ENCODE data around the gene RYR3.
"Not testable (repeated sequence)": the region's sequence is repeated elsewhere in the genome, so short reads cannot be mapped to it uniquely, and the experiment has no call there.

RYR3 gene

GRCh38 chr15:33551860-33552259 is 241.1 kb downstream of the RYR3 start:
- DNase-seq (ENCODE audit: low spot score in 2 of 2) (no peak), ATAC-seq (replicated peaks; ENCODE audit: extremely low read depth, poor library complexity, severe bottlenecking) (no peak)
- Mint-ChIP-seq H3K4me1 (no peaks in the 10 kb centered on the region), H3K27me3 (no peaks in the 10 kb centered on the region), H3K36me3 (ENCODE audit: insufficient read depth) (no peaks in the 10 kb centered on the region), H3K27ac (ENCODE audit: low read depth) (no peak overlapping the region), H3K4me3 (no peak overlapping the region), H3K9me3 (peaks cover 6% of the 10 kb centered on the region)

- no peak for DNase-seq (ENCODE audit: low spot score in 2 of 2)
- no peak for ATAC-seq (replicated peaks; ENCODE audit: extremely low read depth, poor library complexity, severe bottlenecking)
- H3K36me3 Mint-ChIP-seq (ENCODE audit: insufficient read depth), result no peaks in the 10 kb centered on the region
- no peak overlapping the region for H3K27ac Mint-ChIP-seq (ENCODE audit: low read depth)
- H3K4me3 Mint-ChIP-seq, result no peak overlapping the region
- H3K4me1 Mint-ChIP-seq, result no peaks in the 10 kb centered on the region
- peaks cover 6% of the 10 kb centered on the region for H3K9me3 Mint-ChIP-seq
- H3K27me3 Mint-ChIP-seq, result no peaks in the 10 kb centered on the region
Measured at GRCh38 chr15:33553157-33553556, 242.4 kb downstream of the RYR3 start.

- peaks cover 1% of the 10 kb centered on the region for H3K36me3 Mint-ChIP-seq (ENCODE audit: insufficient read depth)
- peaks cover 14% of the 10 kb centered on the region for H3K9me3 Mint-ChIP-seq
- no peak for DNase-seq (ENCODE audit: low spot score in 2 of 2)
- H3K4me3 Mint-ChIP-seq, result no peak overlapping the region
- no peaks in the 10 kb centered on the region for H3K4me1 Mint-ChIP-seq
- H3K27me3 Mint-ChIP-seq, result peaks cover 11% of the 10 kb centered on the region
- ATAC-seq (replicated peaks; ENCODE audit: extremely low read depth, poor library complexity, severe bottlenecking), result no peak
- no peak overlapping the region for H3K27ac Mint-ChIP-seq (ENCODE audit: low read depth)
Measured at GRCh38 chr15:33559207-33559890, 248.6 kb downstream of the RYR3 start.

- ATAC-seq (replicated peaks; ENCODE audit: extremely low read depth, poor library complexity, severe bottlenecking) (no peak), DNase-seq (ENCODE audit: low spot score in 2 of 2) (no peak)
- peaks cover 18% of the 10 kb centered on the region for H3K9me3 Mint-ChIP-seq
- no peak overlapping the region for H3K4me3 Mint-ChIP-seq
- no peaks in the 10 kb centered on the region for H3K4me1 Mint-ChIP-seq
- no peak overlapping the region for H3K27ac Mint-ChIP-seq (ENCODE audit: low read depth)
- H3K36me3 Mint-ChIP-seq (ENCODE audit: insufficient read depth), result peaks cover 1% of the 10 kb centered on the region
- peaks cover 11% of the 10 kb centered on the region for H3K27me3 Mint-ChIP-seq
Measured at GRCh38 chr15:33561407-33561806, 250.6 kb downstream of the RYR3 start.

- ATAC-seq (replicated peaks; ENCODE audit: extremely low read depth, poor library complexity, severe bottlenecking), result no peak
Measured at GRCh38 chr15:33561967-33562366, 251.2 kb downstream of the RYR3 start.

GRCh38 chr15:33565094-33565493 is 254.3 kb downstream of the RYR3 start:
- H3K27ac Mint-ChIP-seq (ENCODE audit: low read depth), result no peak overlapping the region
- no peak for DNase-seq (ENCODE audit: low spot score in 2 of 2)
- H3K36me3 Mint-ChIP-seq (ENCODE audit: insufficient read depth), result peaks cover 1% of the 10 kb centered on the region
- no peaks in the 10 kb centered on the region for H3K27me3 Mint-ChIP-seq
- no peaks in the 10 kb centered on the region for H3K4me1 Mint-ChIP-seq
- no peak overlapping the region for H3K4me3 Mint-ChIP-seq
- ATAC-seq (replicated peaks; ENCODE audit: extremely low read depth, poor library complexity, severe bottlenecking), result no peak
- H3K9me3 Mint-ChIP-seq, result peaks cover 5% of the 10 kb centered on the region

More at GRCh38 chr15:33561967-33562366, 251.2 kb downstream of the RYR3 start:
- no peaks in the 10 kb centered on the region for H3K4me1 Mint-ChIP-seq
- peaks cover 12% of the 10 kb centered on the region for H3K9me3 Mint-ChIP-seq
- peaks cover 11% of the 10 kb centered on the region for H3K27me3 Mint-ChIP-seq
- no peak overlapping the region for H3K27ac Mint-ChIP-seq (ENCODE audit: low read depth)
- H3K36me3 Mint-ChIP-seq (ENCODE audit: insufficient read depth), result peaks cover 1% of the 10 kb centered on the region
- no peak for DNase-seq (ENCODE audit: low spot score in 2 of 2)
- H3K4me3 Mint-ChIP-seq, result no peak overlapping the region

- ATAC-seq (replicated peaks; ENCODE audit: extremely low read depth, poor library complexity, severe bottlenecking), result no peak
- no peak for DNase-seq (ENCODE audit: low spot score in 2 of 2)
- no peaks in the 10 kb centered on the region for H3K4me1 Mint-ChIP-seq
- H3K4me3 Mint-ChIP-seq, result no peak overlapping the region
- peaks cover 1% of the 10 kb centered on the region for H3K36me3 Mint-ChIP-seq (ENCODE audit: insufficient read depth)
- H3K27me3 Mint-ChIP-seq, result no peaks in the 10 kb centered on the region
- H3K27ac Mint-ChIP-seq (ENCODE audit: low read depth), result no peak overlapping the region
- H3K9me3 Mint-ChIP-seq, result peaks cover 5% of the 10 kb centered on the region
Measured at GRCh38 chr15:33567652-33568051, 256.9 kb downstream of the RYR3 start.

- H3K4me1 Mint-ChIP-seq, result no peaks in the 10 kb centered on the region
- no peaks in the 10 kb centered on the region for H3K36me3 Mint-ChIP-seq (ENCODE audit: insufficient read depth)
- peaks cover 5% of the 10 kb centered on the region for H3K9me3 Mint-ChIP-seq
- ATAC-seq (replicated peaks; ENCODE audit: extremely low read depth, poor library complexity, severe bottlenecking), result no peak
- H3K27ac Mint-ChIP-seq (ENCODE audit: low read depth), result no peak overlapping the region
- no peak for DNase-seq (ENCODE audit: low spot score in 2 of 2)
- no peak overlapping the region for H3K4me3 Mint-ChIP-seq
- H3K27me3 Mint-ChIP-seq, result no peaks in the 10 kb centered on the region
Measured at GRCh38 chr15:33569036-33569435, 258.3 kb downstream of the RYR3 start.

GRCh38 chr15:33577911-33578310 is 267.1 kb downstream of the RYR3 start:
- DNase-seq (ENCODE audit: low spot score in 2 of 2); H3K4me3 Mint-ChIP-seq; H3K27me3 Mint-ChIP-seq; H3K9me3 Mint-ChIP-seq; H3K36me3 Mint-ChIP-seq (ENCODE audit: insufficient read depth); H3K27ac Mint-ChIP-seq (ENCODE audit: low read depth); H3K4me1 Mint-ChIP-seq; ATAC-seq (replicated peaks; ENCODE audit: extremely low read depth, poor library complexity, severe bottlenecking): not testable (repeated sequence)

GRCh38 chr15:33580526-33580925 is 269.8 kb downstream of the RYR3 start:
- Mint-ChIP-seq H3K4me3 (no peak overlapping the region), H3K27me3 (no peaks in the 10 kb centered on the region), H3K27ac (ENCODE audit: low read depth) (no peak overlapping the region), H3K4me1 (no peaks in the 10 kb centered on the region), H3K36me3 (ENCODE audit: insufficient read depth) (no peaks in the 10 kb centered on the region), H3K9me3 (peaks cover 9% of the 10 kb centered on the region)
- no peak for DNase-seq (ENCODE audit: low spot score in 2 of 2)
- ATAC-seq (replicated peaks; ENCODE audit: extremely low read depth, poor library complexity, severe bottlenecking), result no peak

- H3K36me3 Mint-ChIP-seq (ENCODE audit: insufficient read depth), result no peaks in the 10 kb centered on the region
- no peaks in the 10 kb centered on the region for H3K4me1 Mint-ChIP-seq
- DNase-seq (ENCODE audit: low spot score in 2 of 2) (no peak), ATAC-seq (replicated peaks; ENCODE audit: extremely low read depth, poor library complexity, severe bottlenecking) (no peak)
- no peak overlapping the region for H3K4me3 Mint-ChIP-seq
- no peak overlapping the region for H3K27ac Mint-ChIP-seq (ENCODE audit: low read depth)
- no peaks in the 10 kb centered on the region for H3K27me3 Mint-ChIP-seq
- peaks cover 9% of the 10 kb centered on the region for H3K9me3 Mint-ChIP-seq
Measured at GRCh38 chr15:33581032-33581431, 270.3 kb downstream of the RYR3 start.

GRCh38 chr15:33584797-33585196 is 274.0 kb downstream of the RYR3 start:
- no peaks in the 10 kb centered on the region for H3K9me3 Mint-ChIP-seq
- H3K36me3 Mint-ChIP-seq (ENCODE audit: insufficient read depth), result no peaks in the 10 kb centered on the region
- no peak overlapping the region for H3K27ac Mint-ChIP-seq (ENCODE audit: low read depth)
- H3K4me3 Mint-ChIP-seq, result no peak overlapping the region
- ATAC-seq (replicated peaks; ENCODE audit: extremely low read depth, poor library complexity, severe bottlenecking) (no peak), DNase-seq (ENCODE audit: low spot score in 2 of 2) (no peak)
- H3K27me3 Mint-ChIP-seq, result no peaks in the 10 kb centered on the region
- H3K4me1 Mint-ChIP-seq, result no peaks in the 10 kb centered on the region

- no peaks in the 10 kb centered on the region for H3K9me3 Mint-ChIP-seq
- DNase-seq (ENCODE audit: low spot score in 2 of 2) (no peak), ATAC-seq (replicated peaks; ENCODE audit: extremely low read depth, poor library complexity, severe bottlenecking) (no peak)
- H3K36me3 Mint-ChIP-seq (ENCODE audit: insufficient read depth), result no peaks in the 10 kb centered on the region
- no peaks in the 10 kb centered on the region for H3K4me1 Mint-ChIP-seq
- H3K27me3 Mint-ChIP-seq, result peaks cover 11% of the 10 kb centered on the region
- no peak overlapping the region for H3K27ac Mint-ChIP-seq (ENCODE audit: low read depth)
- H3K4me3 Mint-ChIP-seq, result no peak overlapping the region
Measured at GRCh38 chr15:33586786-33587697, 276.3 kb downstream of the RYR3 start.

All from central memory CD8-positive, alpha-beta T cell (primary cell).